GM21529 (cell line): ENCODE measurements around the gene NUP37.
"Not testable (repeated sequence)": the region's sequence is repeated elsewhere in the genome, so short reads cannot be mapped to it uniquely, and the experiment has no call there.

ENCODE experiments used
- ATAC-seq: cut with Tn5 transposase; IDR thresholded peaks from one replicate; pipeline ENCODE4 v1.9.1; 2021; ENCODE audit not compliant: unreplicated experiment

Gene NUP37

GRCh38 chr12:102093319-102093718, 26.6 kb downstream of the NUP37 start:
- ATAC-seq, result no peak

- not testable (repeated sequence) for ATAC-seq
Observed at GRCh38 chr12:102089228-102089835, 30.6 kb downstream of the NUP37 start.

- ATAC-seq, result no peak
Observed at GRCh38 chr12:102080842-102081241, 39.1 kb downstream of the NUP37 start.

GRCh38 chr12:102072092-102072491, 47.8 kb downstream of the NUP37 start:
- ATAC-seq, result not testable (repeated sequence)

GRCh38 chr12:102069707-102070106, 50.2 kb downstream of the NUP37 start:
- no peak for ATAC-seq

- no peak for ATAC-seq
Observed at GRCh38 chr12:102067574-102068258, 52.2 kb downstream of the NUP37 start.

GRCh38 chr12:102064476-102064875, 55.4 kb downstream of the NUP37 start:
- ATAC-seq, result no peak

GRCh38 chr12:102063069-102063468, 56.8 kb downstream of the NUP37 start:
- no peak for ATAC-seq

GRCh38 chr12:102062419-102062806, 57.5 kb downstream of the NUP37 start:
- no peak for ATAC-seq

GRCh38 chr12:102061560-102062418, 58.1 kb downstream of the NUP37 start, which contains the start of gene WASHC3:
Gene WASHC3, minus strand, starts transcription at chr12:102061991. Its CDS starts 29 bp downstream, at chr12:102061962.
- ATAC-seq, result peak; percentile 96

- peak; percentile 33 for ATAC-seq
Observed at GRCh38 chr12:102061096-102061559, 58.8 kb downstream of the NUP37 start.

- ATAC-seq, result no peak
Observed at GRCh38 chr12:102059343-102059742, 60.6 kb downstream of the NUP37 start.

- ATAC-seq, result no peak
Observed at GRCh38 chr12:102054345-102054744, 65.6 kb downstream of the NUP37 start.

GRCh38 chr12:102053062-102053349, 66.9 kb downstream of the NUP37 start:
- no peak for ATAC-seq

GRCh38 chr12:102052192-102053061, 67.5 kb downstream of the NUP37 start:
- ATAC-seq, result no peak

- ATAC-seq, result peak; percentile 52
Observed at GRCh38 chr12:102051431-102051965, 68.4 kb downstream of the NUP37 start.

GRCh38 chr12:102050660-102051430, 69.1 kb downstream of the NUP37 start:
- peak; percentile 18 for ATAC-seq

GRCh38 chr12:102043928-102044327, 76.0 kb downstream of the NUP37 start:
- peak; percentile 91 for ATAC-seq

- no peak for ATAC-seq
Observed at GRCh38 chr12:102033991-102034745, 85.7 kb downstream of the NUP37 start.
